GM18951 (cell line): ENCODE measurements around the gene SLC26A9.

Experiments
- POLR2A ChIP-seq: IDR thresholded peaks from 4 replicates; pipeline ENCODE4 v1.6.1; 2011; ENCODE audit warnings: mild to moderate bottlenecking; ENCODE audit not compliant: insufficient read length, insufficient read depth; ENCODE audit errors: extremely low read depth
- in situ Hi-C: fragments of 300-500 bp; cut with MboI; formaldehyde crosslinking; loops from one replicate; pipeline ENCODE4 v1.12.0; 2022; ENCODE audit warnings: low sequenced_read_pairs, mixed read lengths, inconsistent platforms; ENCODE audit not compliant: unreplicated experiment

Gene SLC26A9

GRCh38 chr1:205979301-205979700 lies 36.0 kb upstream of the SLC26A9 start:
- in situ Hi-C loops, result no loop called here
- TF ChIP-seq POLR2A, result no peak

GRCh38 chr1:205978676-205979075 lies 35.4 kb upstream of the SLC26A9 start:
- in situ Hi-C loops, result no loop called here
- TF ChIP-seq POLR2A, result no peak

- in situ Hi-C loops, result no loop called here
- TF ChIP-seq POLR2A, result no peak
Observed at GRCh38 chr1:205977402-205978014, 34.3 kb upstream of the SLC26A9 start.

- TF ChIP-seq POLR2A, result no peak
- in situ Hi-C loops, result no loop called here
Observed at GRCh38 chr1:205976708-205977401, 33.6 kb upstream of the SLC26A9 start.

GRCh38 chr1:205976036-205976435 lies 32.8 kb upstream of the SLC26A9 start:
- in situ Hi-C loops, result no loop called here
- no peak for TF ChIP-seq POLR2A

GRCh38 chr1:205975387-205975998 lies 32.2 kb upstream of the SLC26A9 start:
- in situ Hi-C loops, result no loop called here
- no peak for TF ChIP-seq POLR2A

- TF ChIP-seq POLR2A, result no peak
- in situ Hi-C loops, result no loop called here
Observed at GRCh38 chr1:205974712-205975111, 31.5 kb upstream of the SLC26A9 start.

GRCh38 chr1:205973377-205974232 lies 30.3 kb upstream of the SLC26A9 start:
- in situ Hi-C loops, result no loop called here
- no peak for TF ChIP-seq POLR2A

- in situ Hi-C loops, result no loop called here
- no peak for TF ChIP-seq POLR2A
Observed at GRCh38 chr1:205972491-205973168, 29.4 kb upstream of the SLC26A9 start.

- in situ Hi-C loops, result no loop called here
- no peak for TF ChIP-seq POLR2A
Observed at GRCh38 chr1:205972081-205972480, 28.8 kb upstream of the SLC26A9 start.

- in situ Hi-C loops, result no loop called here
- no peak for TF ChIP-seq POLR2A
Observed at GRCh38 chr1:205971082-205971481, 27.8 kb upstream of the SLC26A9 start.

- in situ Hi-C loops, result no loop called here
- no peak for TF ChIP-seq POLR2A
Observed at GRCh38 chr1:205970486-205970885, 27.2 kb upstream of the SLC26A9 start.

- in situ Hi-C loops, result no loop called here
- TF ChIP-seq POLR2A, result no peak
Observed at GRCh38 chr1:205969229-205969628, 26.0 kb upstream of the SLC26A9 start.
